EH (cell line): ENCODE measurements around the gene OR10G7.

Source experiments
- DNase-seq: peaks from one replicate; pipeline ENCODE4 v3.0.0-alpha.2; 2015; ENCODE audit warnings: low read depth

The OR10G7 gene

GRCh38 chr11:124041254-124041653, at the start of gene OR10G7:
Gene OR10G7, minus strand, starts transcription at chr11:124041325. Its CDS starts 2,324 bp downstream, at chr11:124039001.
- DNase-seq: peak; percentile 0

GRCh38 chr11:124085997-124086846, 45.1 kb upstream of the OR10G7 start:
- DNase-seq: no peak

- no peak for DNase-seq
Observed at GRCh38 chr11:124085583-124085982, 44.5 kb upstream of the OR10G7 start.

- no peak for DNase-seq
Observed at GRCh38 chr11:124082371-124082770, 41.2 kb upstream of the OR10G7 start.

- DNase-seq: no peak
Observed at GRCh38 chr11:124081483-124081882, 40.4 kb upstream of the OR10G7 start.

- no peak for DNase-seq
Observed at GRCh38 chr11:124080327-124081001, 39.3 kb upstream of the OR10G7 start.

- DNase-seq: no peak
Observed at GRCh38 chr11:124079631-124080326, 38.7 kb upstream of the OR10G7 start.

GRCh38 chr11:124078591-124078990, 37.5 kb upstream of the OR10G7 start:
- DNase-seq: no peak

- DNase-seq: no peak
Observed at GRCh38 chr11:124077266-124077665, 36.1 kb upstream of the OR10G7 start.

- peak; percentile 3 for DNase-seq
Observed at GRCh38 chr11:124075841-124076651, 34.9 kb upstream of the OR10G7 start.

- no peak for DNase-seq
Observed at GRCh38 chr11:124075492-124075840, 34.3 kb upstream of the OR10G7 start.

- no peak for DNase-seq
Observed at GRCh38 chr11:124074554-124074953, 33.4 kb upstream of the OR10G7 start.

- no peak for DNase-seq
Observed at GRCh38 chr11:124072147-124072546, 31.0 kb upstream of the OR10G7 start.

- no peak for DNase-seq
Observed at GRCh38 chr11:124071623-124071948, 30.5 kb upstream of the OR10G7 start.

GRCh38 chr11:124070915-124071622, 29.9 kb upstream of the OR10G7 start:
- DNase-seq: peak; percentile 68

GRCh38 chr11:124069429-124070401, 28.6 kb upstream of the OR10G7 start:
- peak; percentile 62 for DNase-seq

- DNase-seq: no peak
Observed at GRCh38 chr11:124068601-124069110, 27.5 kb upstream of the OR10G7 start.

GRCh38 chr11:124052966-124053365, 11.8 kb upstream of the OR10G7 start:
- no peak for DNase-seq

GRCh38 chr11:124050748-124051147, 9.6 kb upstream of the OR10G7 start:
- DNase-seq: no peak

GRCh38 chr11:124043420-124043819, 2.3 kb upstream of the OR10G7 start:
- DNase-seq: no peak
